HEK293 (cell line): ENCODE measurements around the gene AFAP1L2.

Source experiments
- CTCF ChIA-PET: fragments of 350-600 bp; formaldehyde crosslinking; extraction: SDS; loops from one replicate; lab custom pipeline; 2021; ENCODE audit warnings: antibody characterized with exemption; lab: Yijun Ruan, JAX
- POLR2A ChIA-PET: fragments of 300-600 bp; formaldehyde crosslinking; extraction: SDS; loops from one replicate; lab custom pipeline; 2020; ENCODE audit warnings: antibody characterized with exemption, inconsistent platforms; lab: Yijun Ruan, JAX
- H3K27ac ChIP-seq: fragments of 200-500 bp; sonication (Bioruptor generic); 2 replicates; pipeline ENCODE4 v1.5.1; 2014; ENCODE audit warnings: low read depth, low read length, control low read depth, inconsistent platforms; ENCODE audit errors: extremely low read depth
- H3K36me3 ChIP-seq, 2 experiments: fragments of 200-500 bp in 1 of 2; sonication (Bioruptor generic) in 1 of 2; 1 replicate in 1 of 2; 2 replicates in 1 of 2; pipeline ENCODE4 v1.5.1; 2014 to 2017; ENCODE audit warnings: inconsistent platforms in 2 of 2, low read length in 2 of 2; ENCODE audit not compliant: control insufficient read depth in 2 of 2, insufficient read depth in 1 of 2
- H3K4me1 ChIP-seq: fragments of 200-500 bp; sonication (Bioruptor generic); 2 replicates; pipeline ENCODE4 v1.5.1; 2014; ENCODE audit warnings: mild to moderate bottlenecking, low read length, inconsistent platforms; ENCODE audit not compliant: control insufficient read depth, insufficient read depth
- H3K4me3 ChIP-seq: 2 replicates; pipeline ENCODE4 v1.5.1; 2011; ENCODE audit warnings: low read depth, mild to moderate bottlenecking, control low read depth, low read length, moderate library complexity
- H3K9me3 ChIP-seq: fragments of 200-500 bp; sonication (Bioruptor generic); 2 replicates; pipeline ENCODE4 v1.5.1; 2014; ENCODE audit warnings: low read depth, low read length, inconsistent platforms; ENCODE audit not compliant: control insufficient read depth, insufficient read depth
- EGR2 ChIP-seq: fragments of 450-650 bp; formaldehyde crosslinking; IDR thresholded peaks from 2 replicates; pipeline ENCODE4 v1.5.1; 2016; ENCODE audit warnings: low read depth, missing biosample characterization, missing genetic modification characterization
- GLIS2 ChIP-seq: fragments of 450-650 bp; formaldehyde crosslinking; IDR thresholded peaks from 2 replicates; pipeline ENCODE4 v1.5.1; 2016; ENCODE audit warnings: missing biosample characterization, missing genetic modification characterization
- HOXC10 ChIP-seq: sonication (generic); formaldehyde crosslinking; IDR thresholded peaks from 2 replicates; pipeline ENCODE4 v1.8.1; 2023; ENCODE audit warnings: mild to moderate bottlenecking, missing genetic modification reagents
- KLF10 ChIP-seq: fragments of 450-650 bp; IDR thresholded peaks from 2 replicates; pipeline ENCODE4 v1.5.1; 2018; ENCODE audit warnings: missing biosample characterization, mild to moderate bottlenecking, missing genetic modification characterization
- KLF16 ChIP-seq: fragments of 450-650 bp; formaldehyde crosslinking; IDR thresholded peaks from 2 replicates; pipeline ENCODE4 v1.5.1; 2017; ENCODE audit warnings: missing biosample characterization, missing genetic modification characterization
- PATZ1 ChIP-seq: fragments of 450-650 bp; formaldehyde crosslinking; IDR thresholded peaks from 2 replicates; pipeline ENCODE4 v1.5.1; 2016; ENCODE audit warnings: missing biosample characterization, missing genetic modification characterization
- SETDB1 ChIP-seq: IDR thresholded peaks from one replicate; pipeline ENCODE4 v1.6.1; 2017; ENCODE audit warnings: mild to moderate bottlenecking, low read length, moderate library complexity, mixed read lengths; ENCODE audit not compliant: insufficient read length
- TRIM28 ChIP-seq: IDR thresholded peaks from 2 replicates; pipeline ENCODE4 v1.6.1; 2011; ENCODE audit warnings: low read length, control low read depth, borderline replicate concordance
- WT1 ChIP-seq: fragments of 450-650 bp; formaldehyde crosslinking; IDR thresholded peaks from 2 replicates; pipeline ENCODE4 v1.5.1; 2016; ENCODE audit warnings: missing biosample characterization, missing genetic modification characterization
- YY2 ChIP-seq: fragments of 450-650 bp; formaldehyde crosslinking; IDR thresholded peaks from 2 replicates; pipeline ENCODE4 v1.5.1; 2016; ENCODE audit warnings: missing biosample characterization, missing genetic modification characterization
- ZBTB10 ChIP-seq: fragments of 450-650 bp; formaldehyde crosslinking; IDR thresholded peaks from 2 replicates; pipeline ENCODE4 v1.5.1; 2016; ENCODE audit warnings: missing biosample characterization, missing genetic modification characterization
- ZBTB48 ChIP-seq: fragments of 450-650 bp; formaldehyde crosslinking; IDR thresholded peaks from 2 replicates; pipeline ENCODE4 v1.5.1; 2016; ENCODE audit warnings: missing biosample characterization, missing genetic modification characterization
- ZNF112 ChIP-seq: fragments of 450-650 bp; formaldehyde crosslinking; IDR thresholded peaks from 2 replicates; pipeline ENCODE4 v1.5.0; 2017; ENCODE audit warnings: missing biosample characterization, missing genetic modification characterization
- ZNF211 ChIP-seq: fragments of 450-650 bp; formaldehyde crosslinking; IDR thresholded peaks from 2 replicates; pipeline ENCODE4 v1.5.1; 2016; ENCODE audit warnings: low read depth, missing biosample characterization, missing genetic modification characterization
- ZNF266 ChIP-seq: fragments of 450-650 bp; formaldehyde crosslinking; IDR thresholded peaks from 2 replicates; pipeline ENCODE4 v1.5.1; 2016; ENCODE audit warnings: missing biosample characterization, missing genetic modification characterization, low read depth
- ZNF280D ChIP-seq: fragments of 450-650 bp; formaldehyde crosslinking; IDR thresholded peaks from 2 replicates; pipeline ENCODE4 v1.5.1; 2016; ENCODE audit warnings: missing biosample characterization, missing genetic modification characterization
- ZNF324 ChIP-seq: fragments of 450-650 bp; formaldehyde crosslinking; IDR thresholded peaks from 2 replicates; pipeline ENCODE4 v1.5.1; 2016; ENCODE audit warnings: missing biosample characterization, missing genetic modification characterization
- ZNF335 ChIP-seq: fragments of 450-650 bp; formaldehyde crosslinking; conservative IDR thresholded peaks from 2 replicates; pipeline ENCODE4 v1.5.1; 2016; ENCODE audit warnings: missing biosample characterization, missing genetic modification characterization
- ZNF366 ChIP-seq: fragments of 450-650 bp; formaldehyde crosslinking; conservative IDR thresholded peaks from 2 replicates; pipeline ENCODE4 v1.5.1; 2016; ENCODE audit warnings: missing biosample characterization, missing genetic modification characterization
- ZNF473 ChIP-seq: fragments of 450-650 bp; formaldehyde crosslinking; IDR thresholded peaks from 2 replicates; pipeline ENCODE4 v1.5.1; 2017; ENCODE audit warnings: missing biosample characterization, missing genetic modification characterization
- ZNF544 ChIP-seq: fragments of 450-650 bp; formaldehyde crosslinking; IDR thresholded peaks from 2 replicates; pipeline ENCODE4 v1.5.0; 2017; ENCODE audit warnings: missing biosample characterization, missing genetic modification characterization
- ZNF560 ChIP-seq: fragments of 450-650 bp; formaldehyde crosslinking; IDR thresholded peaks from 2 replicates; pipeline ENCODE4 v1.5.1; 2017; ENCODE audit warnings: missing biosample characterization, missing genetic modification characterization, borderline replicate concordance
- ZNF585B ChIP-seq: fragments of 450-650 bp; formaldehyde crosslinking; IDR thresholded peaks from 2 replicates; pipeline ENCODE4 v1.5.1; 2016; ENCODE audit warnings: missing biosample characterization, missing genetic modification characterization
- ZNF596 ChIP-seq: fragments of 450-650 bp; IDR thresholded peaks from 2 replicates; pipeline ENCODE4 v1.5.0; 2018; ENCODE audit warnings: missing biosample characterization, mild to moderate bottlenecking, missing genetic modification characterization, moderate library complexity
- ZNF600 ChIP-seq: fragments of 450-650 bp; formaldehyde crosslinking; IDR thresholded peaks from 2 replicates; pipeline ENCODE4 v1.5.1; 2016; ENCODE audit warnings: missing biosample characterization, missing genetic modification characterization
- ZNF623 ChIP-seq: fragments of 450-650 bp; formaldehyde crosslinking; IDR thresholded peaks from 2 replicates; pipeline ENCODE4 v1.5.1; 2016; ENCODE audit warnings: missing biosample characterization, missing genetic modification characterization
- ZNF624 ChIP-seq: fragments of 450-650 bp; formaldehyde crosslinking; IDR thresholded peaks from 2 replicates; pipeline ENCODE4 v1.5.1; 2017; ENCODE audit warnings: missing biosample characterization, missing genetic modification characterization
- ZNF692 ChIP-seq: fragments of 450-650 bp; formaldehyde crosslinking; IDR thresholded peaks from 2 replicates; pipeline ENCODE4 v1.5.1; 2016; ENCODE audit warnings: missing biosample characterization, missing genetic modification characterization
- ZSCAN30 ChIP-seq: fragments of 450-650 bp; IDR thresholded peaks from 2 replicates; pipeline ENCODE4 v1.5.1; 2018; ENCODE audit warnings: missing biosample characterization, mild to moderate bottlenecking, missing genetic modification characterization, moderate library complexity
- ZXDB ChIP-seq: fragments of 450-650 bp; formaldehyde crosslinking; IDR thresholded peaks from 2 replicates; pipeline ENCODE4 v1.5.1; 2016; ENCODE audit warnings: missing biosample characterization, missing genetic modification characterization

Gene AFAP1L2

GRCh38 chr10:114384601-114385000, 19.7 kb downstream of the AFAP1L2 start (continued):
- no peak for TF ChIP-seq ZBTB10
- TF ChIP-seq SETDB1, result no peak
- TF ChIP-seq ZNF560 (tag by site-specific recombination), result no peak
- TF ChIP-seq ZNF335, result no peak

- POLR2A ChIA-PET, result no interaction called here
- TF ChIP-seq YY2 (tag by site-specific recombination), result no peak
- TF ChIP-seq ZNF266, result no peak
- no peak for TF ChIP-seq ZNF692 (tag by site-specific recombination)
- no peak for TF ChIP-seq ZNF623 (tag by site-specific recombination)
- TF ChIP-seq ZNF596, result no peak
- no peak for TF ChIP-seq ZNF585B
- TF ChIP-seq KLF10 (tag by site-specific recombination), result no peak
- TF ChIP-seq ZNF473 (tag by site-specific recombination), result no peak
- TF ChIP-seq ZNF544, result no peak
- no peak for TF ChIP-seq ZSCAN30
- TF ChIP-seq ZXDB (tag by site-specific recombination), result no peak
- H3K27ac ChIP-seq, result no peak overlapping the region
- H3K4me3 ChIP-seq, result no peak overlapping the region
- no peaks in the 10 kb centered on the region for H3K9me3 ChIP-seq
- CTCF ChIA-PET, result no interaction called here
- no peaks in the 10 kb centered on the region for H3K36me3 ChIP-seq
- H3K4me1 ChIP-seq, result no peaks in the 10 kb centered on the region
Measured at GRCh38 chr10:114384181-114384580, 20.1 kb downstream of the AFAP1L2 start.

GRCh38 chr10:114380797-114381196, 23.5 kb downstream of the AFAP1L2 start:
- CTCF ChIA-PET, result no interaction called here
- TF ChIP-seq GLIS2 (tag by site-specific recombination) (no peak), PATZ1 (no peak), ZNF624 (no peak), TRIM28 (no peak), KLF16 (tag by site-specific recombination) (no peak), ZNF280D (tag by site-specific recombination) (no peak), EGR2 (no peak), ZBTB48 (no peak), ZNF112 (tag by site-specific recombination) (no peak), WT1 (tag by site-specific recombination) (no peak), ZNF366 (tag by site-specific recombination) (no peak), ZNF600 (no peak), ZNF211 (tag by site-specific recombination) (no peak), ZNF324 (tag by site-specific recombination) (no peak), HOXC10 (CRISPR knock-in tag) (no peak)

More at GRCh38 chr10:114380797-114381196, 23.5 kb downstream of the AFAP1L2 start:
- Histone ChIP-seq H3K36me3 (no peaks in the 10 kb centered on the region), H3K9me3 (no peaks in the 10 kb centered on the region), H3K4me3 (no peak overlapping the region), H3K4me1 (no peaks in the 10 kb centered on the region), H3K27ac (no peak overlapping the region)
- POLR2A ChIA-PET, result no interaction called here
